Fibroblast of pulmonary artery (primary cell): ENCODE measurements around the gene ARID1B.

Source experiments
- DNase-seq: peaks from one replicate; pipeline ENCODE4 v3.0.0-alpha.2; 2010; ENCODE audit warnings: low read depth
- H3K4me3 ChIP-seq: replicated peaks from 2 replicates; pipeline ENCODE4 v1.5.1; 2011; ENCODE audit warnings: low read depth, mild to moderate bottlenecking, control low read depth, low read length, moderate library complexity
- CTCF ChIP-seq: IDR thresholded peaks from 2 replicates; pipeline ENCODE4 v1.5.1; 2011; ENCODE audit warnings: mild to moderate bottlenecking, control low read depth, low read length, inconsistent platforms; ENCODE audit errors: missing control alignments

ARID1B gene

GRCh38 chr6:157104803-157105202 is 327.6 kb downstream of the ARID1B start:
- H3K4me3 ChIP-seq: no peak overlapping the region
- TF ChIP-seq CTCF: no peak
- DNase-seq: no peak

DNA sequence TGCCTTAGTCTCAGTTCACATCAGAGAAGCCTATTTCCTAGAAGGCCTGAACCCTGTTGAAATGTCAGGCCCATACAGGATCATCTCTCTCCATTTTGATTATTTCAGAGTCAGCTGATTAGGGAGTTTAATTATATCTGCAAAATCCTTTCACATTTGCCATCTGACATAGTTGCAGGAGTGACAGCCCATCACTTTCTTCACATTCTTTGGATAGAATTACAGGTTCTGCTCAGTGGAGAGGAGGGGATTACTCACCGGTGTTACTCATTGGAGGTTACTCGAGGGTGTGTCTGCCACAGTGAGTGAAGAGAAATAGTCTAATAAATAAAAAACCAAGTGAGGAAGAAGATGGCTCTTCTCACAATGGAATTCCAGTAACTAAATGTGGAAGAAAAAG is 329.3 kb downstream of the ARID1B start:
- TF ChIP-seq CTCF: no peak
- peak; percentile 38 for DNase-seq
- H3K4me3 ChIP-seq: no peak overlapping the region

DNA sequence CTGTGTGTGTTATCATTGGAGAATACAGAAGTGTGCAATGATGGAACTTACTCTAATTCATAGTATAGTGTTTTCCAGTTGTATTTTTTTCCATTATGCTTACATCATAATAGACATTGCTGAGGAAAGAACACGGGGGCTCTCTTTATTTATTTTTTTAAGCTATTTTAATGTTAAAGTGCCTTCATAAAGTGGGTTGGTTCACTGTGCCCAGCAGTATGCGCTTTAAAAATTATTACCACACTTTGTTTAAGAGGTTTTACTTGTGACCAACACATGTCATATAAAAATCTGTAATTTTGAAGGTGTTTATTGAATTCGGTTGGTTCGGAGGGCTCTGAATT is 330.4 kb downstream of the ARID1B start:
- no peak overlapping the region for H3K4me3 ChIP-seq
- DNase-seq: no peak
- TF ChIP-seq CTCF: no peak

- no peak for TF ChIP-seq CTCF
- peak; percentile 97 for DNase-seq
- no peak overlapping the region for H3K4me3 ChIP-seq
These were observed 330.9 kb downstream of the ARID1B start for GRCh38 chr6:157107915-157108651.

DNA sequence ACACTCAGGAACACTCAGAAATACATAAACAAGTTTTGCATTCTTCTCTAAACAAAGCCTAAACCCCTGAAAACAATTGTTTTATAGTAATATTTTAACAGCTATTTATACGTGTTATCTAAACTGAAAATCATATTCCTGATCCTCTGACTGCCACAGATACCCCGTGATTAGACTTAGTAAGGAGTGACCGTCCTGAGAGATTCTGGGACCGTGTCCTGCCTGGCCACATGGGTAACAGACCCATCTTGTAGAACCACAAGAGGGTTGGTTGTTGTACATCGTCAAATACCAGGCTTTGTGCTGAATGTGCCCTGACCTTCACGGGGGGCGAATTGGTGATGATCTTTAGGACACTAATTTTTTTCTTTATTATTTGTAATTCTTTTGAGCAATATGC is 331.7 kb downstream of the ARID1B start:
- no peak overlapping the region for H3K4me3 ChIP-seq
- no peak for DNase-seq
- TF ChIP-seq CTCF: no peak

- no peak for TF ChIP-seq CTCF
- H3K4me3 ChIP-seq: no peak overlapping the region
- no peak for DNase-seq
These were observed 333.4 kb downstream of the ARID1B start for GRCh38 chr6:157110607-157111006.

DNA sequence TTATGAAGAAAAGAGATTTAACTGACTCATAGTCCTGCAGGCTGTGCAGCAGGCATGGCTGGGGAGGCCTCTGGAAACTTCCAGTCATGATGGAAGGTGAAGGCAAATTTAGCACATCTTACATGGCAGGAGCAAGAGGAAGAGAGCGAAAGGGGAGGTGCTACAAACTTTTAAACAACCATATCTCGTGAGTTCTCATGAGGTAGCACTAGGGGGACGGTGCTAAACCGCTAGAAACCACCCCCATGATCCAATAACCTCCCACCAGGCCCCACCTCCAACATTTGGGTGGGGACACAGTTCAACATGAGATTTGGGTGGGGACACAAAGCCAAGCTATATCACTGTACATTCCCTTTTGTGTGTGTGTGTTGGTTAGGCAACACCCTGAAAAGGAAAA is 336.2 kb downstream of the ARID1B start:
- DNase-seq: no peak
- no peak overlapping the region for H3K4me3 ChIP-seq
- no peak for TF ChIP-seq CTCF
